Measurements from ENCODE around the gene RAB33A.

RAB33A gene

GRCh38 chrX:130171446-130172126 lies at the start of gene RAB33A:
Gene RAB33A (plus strand): TSS chrX:130171962. CDS start chrX:130172063, 101 bp downstream.
- DNase-seq (ENCODE audit: low read depth), result peak; percentile 22

DNA sequence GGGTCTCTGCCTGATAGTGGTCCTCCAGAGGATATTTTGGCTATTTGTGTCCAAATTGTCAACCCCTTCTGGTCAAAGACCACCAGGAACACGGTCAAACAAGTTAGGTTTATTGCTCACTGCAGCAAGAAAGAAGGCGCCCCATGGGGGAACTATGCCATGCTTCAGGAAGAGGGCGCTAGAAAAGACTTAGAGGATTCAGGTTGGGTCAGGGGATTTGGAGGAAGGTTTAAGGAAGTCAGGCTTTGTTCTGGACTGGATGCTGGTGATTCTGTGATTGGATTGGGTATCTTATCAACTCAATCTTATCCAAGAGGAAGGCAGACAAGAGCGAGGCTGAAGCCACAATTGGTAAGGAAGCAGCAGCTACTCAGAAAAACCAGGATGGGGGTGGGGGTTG lies 47.2 kb upstream of the RAB33A start:
- DNase-seq (ENCODE audit: low read depth), result no peak

- DNase-seq (ENCODE audit: low read depth), result no peak
Measured at GRCh38 chrX:130125091-130125874, 46.5 kb upstream of the RAB33A start.

DNA sequence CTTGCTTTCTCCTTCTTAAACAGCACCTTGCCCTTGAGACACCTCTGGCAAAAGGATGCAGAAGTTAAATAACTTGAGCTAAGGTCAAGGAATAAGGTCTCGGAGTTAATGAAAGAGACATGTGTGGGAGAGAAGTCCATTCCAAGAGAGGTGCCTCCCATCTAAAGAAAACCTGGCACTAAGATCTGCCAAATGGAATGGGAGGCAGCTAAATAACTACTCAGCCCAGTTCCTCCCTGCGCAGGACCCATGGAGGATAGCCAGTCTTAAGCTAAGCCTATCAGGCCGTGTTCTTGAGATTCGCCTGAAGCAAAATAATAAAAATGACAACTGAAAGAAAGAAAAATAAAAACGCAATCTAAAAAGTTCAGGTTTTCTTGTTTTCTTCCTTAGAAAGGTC lies 40.8 kb upstream of the RAB33A start:
- DNase-seq (ENCODE audit: low read depth), result no peak

DNA sequence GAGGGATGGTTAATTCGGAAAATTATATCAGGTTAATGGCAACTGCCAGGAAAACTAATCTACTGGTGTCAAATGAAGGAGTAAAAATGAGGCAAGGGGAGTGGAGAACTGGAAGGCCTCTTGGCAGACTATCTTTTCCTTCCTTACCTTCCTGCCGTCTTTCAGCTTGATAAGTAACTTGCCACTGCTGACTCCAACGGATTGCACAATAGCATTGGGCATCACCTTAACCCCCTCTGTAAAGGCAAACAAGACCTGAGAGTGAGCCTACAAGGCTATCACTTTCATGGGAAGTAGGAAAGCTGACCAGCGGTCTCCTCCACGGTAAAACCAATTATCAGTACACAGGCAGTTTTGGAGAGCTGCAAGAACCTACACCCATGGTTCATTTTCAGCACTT lies 35.3 kb upstream of the RAB33A start:
- no peak for DNase-seq (ENCODE audit: low read depth)

DNA sequence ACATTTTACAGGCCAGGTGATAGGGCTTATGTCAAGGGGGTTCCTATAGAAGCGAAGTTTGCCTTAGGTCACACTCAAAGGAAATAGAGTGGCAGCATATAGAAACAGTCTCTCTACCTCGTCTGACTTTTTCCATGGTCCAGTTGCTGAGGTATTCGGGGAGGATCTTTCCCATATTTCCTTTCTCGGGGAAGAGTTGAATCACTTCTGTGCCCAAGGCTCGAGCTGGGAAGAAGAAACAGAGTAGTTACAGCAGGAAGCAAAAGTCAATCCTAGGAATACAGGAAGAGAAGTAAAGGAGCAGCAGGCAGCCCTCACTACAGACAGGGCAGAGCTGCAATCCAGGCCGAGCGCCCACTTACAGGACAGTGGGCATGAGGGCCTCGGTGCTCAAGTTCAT lies 34.8 kb upstream of the RAB33A start:
- DNase-seq (ENCODE audit: low read depth), result no peak

DNA sequence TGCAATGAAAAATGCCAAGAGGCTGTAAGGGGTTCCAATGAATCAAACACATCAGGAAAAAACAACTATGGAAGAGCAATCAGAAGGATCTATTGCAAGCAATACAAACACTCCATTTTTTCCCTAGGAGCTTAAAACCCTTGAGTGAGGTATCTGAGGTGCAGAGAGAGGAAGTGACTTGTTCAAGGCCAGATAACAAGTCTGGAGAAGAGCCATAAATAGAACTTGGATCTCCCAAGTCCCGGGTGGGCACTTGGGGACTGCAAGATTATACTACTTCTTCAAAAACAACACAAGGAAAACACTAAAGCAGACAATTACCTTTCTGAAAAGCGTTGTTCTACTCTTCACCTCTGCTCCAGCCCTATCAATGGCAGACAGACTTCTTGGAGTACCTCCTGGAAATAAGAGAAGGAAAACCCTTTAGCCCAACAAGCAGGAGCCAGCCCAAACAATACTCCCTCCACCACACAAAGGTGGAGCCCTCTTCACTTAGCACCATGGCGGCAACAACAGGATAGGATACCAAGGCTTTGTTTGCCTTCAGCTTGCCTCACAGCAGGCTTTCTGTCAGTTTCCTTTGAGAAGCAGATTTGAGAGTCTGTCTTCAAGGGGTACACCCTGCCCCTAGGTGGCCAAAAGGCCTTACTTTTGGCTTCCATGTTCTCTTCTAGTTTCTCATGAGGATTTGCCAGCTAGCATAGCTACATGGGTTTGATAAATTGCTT lies 32.1 kb upstream of the RAB33A start:
- DNase-seq (ENCODE audit: low read depth), result no peak

GRCh38 chrX:130144509-130144908 lies 27.3 kb upstream of the RAB33A start:
- DNase-seq (ENCODE audit: low read depth), result peak; percentile 77

DNA sequence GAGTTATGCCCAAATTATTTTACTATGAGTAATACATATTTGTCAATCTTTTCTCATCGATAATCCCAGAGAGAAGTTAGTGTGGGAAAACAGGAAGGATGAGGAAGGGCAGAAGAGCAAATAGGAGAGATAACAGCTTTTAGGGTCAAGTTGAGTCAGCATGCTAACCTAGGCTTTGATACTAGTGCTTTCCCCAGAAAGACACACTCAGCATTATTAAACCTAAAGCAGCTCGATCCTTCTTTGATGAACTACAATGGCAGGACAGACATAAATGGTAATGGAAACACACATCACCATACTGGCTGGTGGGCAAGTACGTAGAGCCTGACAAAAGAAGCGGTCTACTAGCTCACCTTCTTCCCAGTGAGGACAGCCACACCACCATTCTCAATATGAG lies 26.6 kb upstream of the RAB33A start:
- no peak for DNase-seq (ENCODE audit: low read depth)

DNA sequence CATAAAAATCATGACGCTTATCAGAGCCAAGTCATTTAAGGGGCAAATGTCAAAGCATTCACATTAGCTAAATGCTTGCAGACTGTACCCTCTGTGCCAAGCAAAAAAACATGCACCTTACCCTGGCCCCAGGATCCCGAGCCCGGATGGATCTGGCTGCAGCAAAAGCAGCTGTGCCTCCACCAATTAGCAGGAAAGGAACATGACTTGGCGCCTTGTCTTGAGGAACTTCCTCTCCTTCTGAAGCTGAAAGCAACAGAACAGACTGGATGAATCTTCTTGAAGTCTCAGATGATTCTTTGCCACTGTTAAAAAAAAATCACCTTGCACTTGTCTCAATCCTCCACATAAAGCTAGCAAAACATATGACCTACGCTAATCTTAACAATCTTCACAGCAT lies 24.1 kb upstream of the RAB33A start:
- DNase-seq (ENCODE audit: low read depth), result no peak

- no peak for DNase-seq (ENCODE audit: low read depth)
Measured at GRCh38 chrX:130155564-130155963, 16.2 kb upstream of the RAB33A start.

DNA sequence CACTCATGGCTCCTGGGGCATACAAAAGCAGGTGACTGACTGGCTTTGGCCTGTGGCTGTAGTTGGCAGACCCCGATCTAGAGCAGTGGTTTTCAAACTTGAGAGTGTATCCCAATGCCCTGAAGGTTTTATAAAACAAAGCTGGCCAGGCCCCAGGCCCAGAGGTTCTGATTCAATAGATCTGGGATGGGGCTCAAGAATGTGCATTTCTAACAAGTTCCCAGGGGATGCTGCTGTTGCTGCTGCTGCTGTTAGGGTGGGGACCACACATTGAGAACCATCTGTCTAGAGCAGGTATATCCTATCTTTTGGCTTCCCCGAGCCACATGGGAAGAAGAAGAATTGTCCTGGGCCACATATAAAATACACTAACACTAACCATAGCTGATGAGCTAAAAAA lies 13.5 kb upstream of the RAB33A start:
- no peak for DNase-seq (ENCODE audit: low read depth)

- DNase-seq (ENCODE audit: low read depth), result no peak
Measured at GRCh38 chrX:130159776-130160175, 12.0 kb upstream of the RAB33A start.

- no peak for DNase-seq (ENCODE audit: low read depth)
Measured at GRCh38 chrX:130162094-130162735, 9.5 kb upstream of the RAB33A start.

- no peak for DNase-seq (ENCODE audit: low read depth)
Measured at GRCh38 chrX:130163398-130163797, 8.4 kb upstream of the RAB33A start.

DNA sequence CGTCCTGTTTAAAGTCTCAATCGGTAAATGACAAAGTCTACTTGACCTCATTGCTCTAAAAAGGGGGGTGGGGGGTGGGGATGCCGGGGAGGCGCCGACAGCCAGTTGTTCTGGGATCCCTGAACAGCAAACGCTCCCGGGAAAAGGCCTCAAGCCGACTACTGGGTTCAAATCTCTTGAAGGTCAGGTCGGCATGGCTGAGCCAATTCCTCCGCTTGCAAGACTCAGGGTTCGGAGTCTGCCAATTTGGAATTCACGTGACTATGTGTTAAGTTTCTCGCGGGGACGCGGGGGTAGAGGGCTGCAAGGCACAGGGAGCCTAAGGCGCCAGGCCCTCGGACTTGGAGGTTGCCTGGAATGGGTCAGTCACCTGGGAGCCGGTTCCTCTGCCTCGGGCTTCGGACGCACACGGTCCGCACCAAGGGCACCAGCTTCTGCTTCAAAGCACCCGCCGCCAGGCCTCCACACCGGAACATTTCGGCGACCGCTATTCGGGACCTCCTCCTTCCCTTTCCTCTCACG lies 6.5 kb upstream of the RAB33A start:
- peak; percentile 50 for DNase-seq (ENCODE audit: low read depth)

DNA sequence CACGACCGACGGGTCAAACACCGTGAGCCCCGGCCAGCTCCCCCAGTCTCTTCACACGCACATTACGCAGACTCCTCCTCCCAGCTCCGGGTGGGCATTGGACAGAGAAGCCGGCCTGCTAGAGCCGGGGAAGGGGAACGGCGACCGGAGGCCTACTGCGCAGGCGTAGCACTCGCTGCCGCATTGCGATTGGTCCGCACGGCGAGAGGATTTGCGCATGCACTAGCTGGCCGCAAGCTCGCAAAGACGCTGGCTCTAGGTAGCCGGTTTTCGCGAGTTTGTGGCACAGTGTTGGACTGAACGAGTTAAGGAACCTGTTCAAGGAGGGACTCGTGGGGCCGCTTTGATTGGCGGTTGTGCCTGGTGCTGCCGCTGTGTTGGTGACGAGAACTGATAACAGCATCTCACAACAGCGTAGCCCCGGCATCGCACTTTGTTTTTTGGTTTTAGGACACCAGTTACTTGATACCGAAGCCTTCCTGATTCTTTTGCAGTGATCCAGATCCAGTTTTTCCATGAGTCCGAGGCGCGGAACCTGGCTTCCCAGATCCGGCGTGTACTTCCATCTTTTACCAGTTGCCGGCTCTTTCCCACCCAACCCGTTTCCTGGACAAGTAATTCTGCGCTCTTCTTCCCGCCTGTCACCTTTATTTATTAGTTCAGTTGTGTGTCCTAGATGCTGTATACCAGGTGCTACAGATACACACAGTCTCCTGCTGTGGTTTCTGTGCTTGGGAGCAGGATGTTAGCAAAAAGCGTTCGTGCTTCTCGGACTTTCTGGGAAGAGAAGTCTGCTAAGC lies 5.9 kb upstream of the RAB33A start, which contains the start of gene AIFM1:
Gene AIFM1, minus strand, starts transcription at position 139 of the 800 bp plus-strand sequence. CDS start 185 bp downstream, outside the sequence.
- DNase-seq (ENCODE audit: low read depth), result peak; percentile 96

DNA sequence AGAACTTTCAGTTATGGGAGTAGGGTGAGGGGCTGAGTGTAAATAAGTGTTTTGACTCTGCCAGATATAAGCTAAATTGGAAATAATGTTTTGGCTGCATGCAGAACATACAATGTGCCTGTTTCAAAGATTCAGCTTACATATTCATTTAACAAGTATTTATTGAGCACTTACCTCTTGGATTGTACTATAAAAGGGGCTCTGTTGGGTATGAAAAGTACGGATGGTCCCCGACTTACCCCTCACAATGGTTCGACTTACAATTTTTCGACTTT lies 5.3 kb upstream of the RAB33A start:
- peak; percentile 9 for DNase-seq (ENCODE audit: low read depth)

DNA sequence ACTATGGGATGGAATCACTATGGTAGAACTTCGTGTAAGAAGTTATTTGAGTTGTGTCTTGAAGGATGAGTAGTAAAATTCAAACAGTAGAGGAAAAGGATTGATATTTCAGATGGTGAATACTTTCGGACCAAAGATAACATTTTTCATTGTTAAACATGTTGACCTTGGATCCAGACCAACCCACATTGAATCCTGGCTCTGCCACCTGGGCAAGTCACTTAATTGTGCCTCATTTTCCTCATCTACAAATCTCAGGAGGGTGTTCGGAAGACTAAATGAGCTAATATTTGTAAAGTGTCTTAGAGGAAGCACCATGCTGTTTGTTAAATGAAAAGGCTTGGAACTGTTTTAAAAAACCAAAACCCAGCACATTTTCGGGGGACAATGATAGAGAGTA lies 4.7 kb upstream of the RAB33A start:
- no peak for DNase-seq (ENCODE audit: low read depth)

GRCh38 chrX:130170752-130171445 lies 863 bp upstream of the RAB33A start:
- DNase-seq (ENCODE audit: low read depth), result peak; percentile 38
